Ishikawa (cell line): Measurements from ENCODE around the gene DOK6.
A peak's percentile ranks its signal among the peaks of the same experiment; 100 is the strongest.

Experiments used
- CEBPB ChIP-seq: IDR thresholded peaks from 2 replicates; pipeline ENCODE4 v1.6.1; 2012
- CREB1 ChIP-seq: IDR thresholded peaks from 2 replicates; pipeline ENCODE4 v1.6.1; 2012; ENCODE audit warnings: low read depth
- EGR1 ChIP-seq: IDR thresholded peaks from 2 replicates; pipeline ENCODE4 v1.6.1; 2012
- EP300 ChIP-seq: IDR thresholded peaks from 2 replicates; pipeline ENCODE4 v1.6.1; 2012; ENCODE audit warnings: borderline replicate concordance
- FOXM1 ChIP-seq: IDR thresholded peaks from 2 replicates; pipeline ENCODE4 v1.6.1; 2012; ENCODE audit warnings: low read depth, borderline replicate concordance
- MAX ChIP-seq: IDR thresholded peaks from 2 replicates; pipeline ENCODE4 v1.6.1; 2012
- NFIC ChIP-seq: IDR thresholded peaks from 2 replicates; pipeline ENCODE4 v1.6.1; 2012
- RAD21 ChIP-seq: IDR thresholded peaks from 2 replicates; pipeline ENCODE4 v1.6.1; 2012; ENCODE audit warnings: low read depth
- REST ChIP-seq: IDR thresholded peaks from 2 replicates; pipeline ENCODE4 v1.6.1; 2012; ENCODE audit warnings: low read depth, mild to moderate bottlenecking
- TAF1 ChIP-seq: IDR thresholded peaks from 2 replicates; pipeline ENCODE4 v1.6.1; 2012; ENCODE audit warnings: low read depth, mild to moderate bottlenecking
- TCF12 ChIP-seq: IDR thresholded peaks from 2 replicates; pipeline ENCODE4 v1.6.1; 2012; ENCODE audit warnings: low read depth
- TEAD4 ChIP-seq: IDR thresholded peaks from 2 replicates; pipeline ENCODE4 v1.6.1; 2012
- USF1 ChIP-seq: IDR thresholded peaks from 2 replicates; pipeline ENCODE4 v1.6.1; 2012
- YY1 ChIP-seq: IDR thresholded peaks from 2 replicates; pipeline ENCODE4 v1.6.1; 2012; ENCODE audit warnings: low read depth
- ZBTB7A ChIP-seq: IDR thresholded peaks from 2 replicates; pipeline ENCODE4 v1.6.1; 2012; ENCODE audit warnings: low read depth

DOK6 gene

DNA sequence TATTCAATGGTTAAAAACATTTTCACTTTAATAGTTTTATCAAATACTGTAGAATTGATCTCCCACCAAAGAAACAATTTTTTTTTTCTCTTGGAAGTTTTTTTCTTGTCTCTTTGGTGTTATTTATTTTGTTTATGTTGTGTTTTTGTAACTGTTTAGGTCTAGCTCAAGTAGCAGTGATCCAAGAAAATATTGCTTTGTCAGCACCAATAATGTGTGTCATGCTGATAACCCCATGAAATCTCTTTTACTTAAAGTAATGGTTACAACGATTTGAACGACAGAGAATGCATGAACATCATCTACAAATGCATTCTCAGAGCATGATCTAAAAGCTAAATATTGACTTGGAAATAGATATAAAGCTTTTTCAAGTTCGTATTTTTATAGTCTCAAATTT, 122.9 kb downstream of the DOK6 start:
- no peak for TF ChIP-seq CEBPB
- no peak for TF ChIP-seq TCF12
- TF ChIP-seq TAF1 = no peak
- no peak for TF ChIP-seq CREB1
- no peak for TF ChIP-seq MAX
- no peak for TF ChIP-seq USF1
- TF ChIP-seq NFIC = no peak
- no peak for TF ChIP-seq EP300
- TF ChIP-seq YY1 = no peak
- TF ChIP-seq RAD21 = no peak
- no peak for TF ChIP-seq FOXM1
- TF ChIP-seq ZBTB7A = no peak

GRCh38 chr18:69528435-69528834, 127.7 kb downstream of the DOK6 start:
- TF ChIP-seq NFIC (peak; percentile 24; the same call in 1 of the 2 replicates), FOXM1 (no peak)

DNA sequence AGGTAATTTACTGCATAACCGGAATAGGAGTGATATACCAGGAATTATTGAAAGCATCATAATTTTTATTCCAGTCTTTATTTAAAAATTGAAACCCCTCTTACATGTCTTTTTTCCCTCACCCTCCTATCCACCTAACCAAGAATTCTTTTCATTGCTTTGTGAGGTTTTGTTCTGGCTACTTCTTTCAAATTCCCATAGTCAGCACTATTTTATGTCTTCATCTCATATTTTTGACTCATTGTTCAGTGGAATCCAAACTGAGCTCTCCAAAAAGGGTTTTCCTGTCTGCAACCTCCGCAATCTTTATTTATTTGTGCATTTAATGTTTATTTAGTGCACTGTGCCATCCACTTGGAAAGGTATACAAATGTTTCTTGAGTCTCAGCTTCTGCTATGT, 128.5 kb downstream of the DOK6 start:
- TF ChIP-seq CEBPB (no peak), YY1 (no peak), FOXM1 (no peak), ZBTB7A (no peak), TCF12 (no peak), TAF1 (no peak), CREB1 (no peak), NFIC (no peak), TEAD4 (no peak), USF1 (no peak), REST (no peak), MAX (no peak), EGR1 (no peak), RAD21 (no peak), EP300 (no peak)

DNA sequence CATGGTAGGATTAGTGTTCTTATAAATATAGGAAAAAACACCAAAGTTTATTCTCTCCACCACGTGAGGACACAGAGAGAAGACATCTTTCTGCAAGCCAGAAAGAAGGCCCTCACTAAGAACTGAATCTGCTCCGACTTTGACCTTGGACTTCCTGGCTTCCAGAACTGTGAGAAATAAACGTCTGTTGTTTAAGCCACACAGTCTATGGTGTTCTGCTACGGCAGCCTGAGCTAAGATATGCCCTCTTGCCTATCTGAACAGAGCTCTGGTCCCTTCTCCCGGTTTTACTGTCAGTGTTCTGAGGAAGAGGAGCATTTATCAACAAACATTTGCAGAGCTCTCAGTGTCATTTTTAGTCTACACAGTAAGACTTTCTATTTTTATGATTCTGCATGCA, 131.3 kb downstream of the DOK6 start:
- TF ChIP-seq MAX (no peak), RAD21 (no peak), USF1 (no peak), ZBTB7A (no peak), CEBPB (no peak), REST (no peak), TEAD4 (no peak), TCF12 (no peak), NFIC (no peak), YY1 (no peak), TAF1 (no peak), FOXM1 (no peak), EGR1 (no peak), CREB1 (no peak)

DNA sequence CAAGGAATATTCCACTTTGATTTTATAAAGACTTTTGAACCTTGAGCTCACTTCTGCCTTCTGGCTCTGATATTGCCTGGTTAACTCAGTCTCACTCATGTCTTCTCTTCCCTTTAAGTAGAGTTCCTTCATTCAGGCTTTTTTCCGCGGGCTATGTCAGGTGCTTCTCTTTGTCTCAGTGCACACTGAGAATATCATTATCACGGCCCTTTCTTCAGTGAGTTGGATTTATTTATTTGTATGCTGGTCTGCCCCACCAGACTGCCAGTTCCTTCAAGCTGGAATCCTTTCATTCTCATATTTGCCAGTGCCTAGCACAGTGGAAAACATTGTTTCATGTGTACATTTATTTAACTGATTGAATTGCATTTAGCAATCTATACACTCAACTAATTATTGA, 136.5 kb downstream of the DOK6 start:
- no peak for TF ChIP-seq TCF12
- TF ChIP-seq REST = no peak
- TF ChIP-seq TAF1 = no peak
- no peak for TF ChIP-seq FOXM1
- TF ChIP-seq EP300 = no peak
- no peak for TF ChIP-seq MAX
- no peak for TF ChIP-seq RAD21
- TF ChIP-seq NFIC = no peak
- TF ChIP-seq CEBPB = no peak
- no peak for TF ChIP-seq EGR1
- no peak for TF ChIP-seq YY1
- TF ChIP-seq ZBTB7A = no peak
- TF ChIP-seq TEAD4 = no peak
- TF ChIP-seq CREB1 = no peak
- no peak for TF ChIP-seq USF1
